AG09309 (cell line): ENCODE measurements around the gene EFHD2.
"Not testable (repeated sequence)": the region's sequence is repeated elsewhere in the genome, so short reads cannot be mapped to it uniquely, and the experiment has no call there.

Source experiments
- DNase-seq: peaks from one replicate; pipeline ENCODE4 v3.0.0-alpha.2; 2010; ENCODE audit warnings: low read depth
- H3K4me3 ChIP-seq: 2 replicates; pipeline ENCODE4 v1.5.1; 2011; ENCODE audit warnings: mild to moderate bottlenecking, low read depth, low read length, moderate library complexity; ENCODE audit not compliant: control insufficient read depth
- TF ChIP-seq, protein P1 (sequence below): IDR thresholded peaks from 2 replicates; pipeline ENCODE4 v1.5.1; 2011; ENCODE audit warnings: mild to moderate bottlenecking, low read depth, low read length, inconsistent platforms; ENCODE audit not compliant: insufficient read depth, control insufficient read depth; ENCODE audit errors: missing control alignments

EFHD2 gene

GRCh38 chr1:15388201-15388880 lies 21.3 kb upstream of the EFHD2 start:
- no peak for DNase-seq
- H3K4me3 ChIP-seq: no peak overlapping the region
- TF ChIP-seq, protein P1, sequence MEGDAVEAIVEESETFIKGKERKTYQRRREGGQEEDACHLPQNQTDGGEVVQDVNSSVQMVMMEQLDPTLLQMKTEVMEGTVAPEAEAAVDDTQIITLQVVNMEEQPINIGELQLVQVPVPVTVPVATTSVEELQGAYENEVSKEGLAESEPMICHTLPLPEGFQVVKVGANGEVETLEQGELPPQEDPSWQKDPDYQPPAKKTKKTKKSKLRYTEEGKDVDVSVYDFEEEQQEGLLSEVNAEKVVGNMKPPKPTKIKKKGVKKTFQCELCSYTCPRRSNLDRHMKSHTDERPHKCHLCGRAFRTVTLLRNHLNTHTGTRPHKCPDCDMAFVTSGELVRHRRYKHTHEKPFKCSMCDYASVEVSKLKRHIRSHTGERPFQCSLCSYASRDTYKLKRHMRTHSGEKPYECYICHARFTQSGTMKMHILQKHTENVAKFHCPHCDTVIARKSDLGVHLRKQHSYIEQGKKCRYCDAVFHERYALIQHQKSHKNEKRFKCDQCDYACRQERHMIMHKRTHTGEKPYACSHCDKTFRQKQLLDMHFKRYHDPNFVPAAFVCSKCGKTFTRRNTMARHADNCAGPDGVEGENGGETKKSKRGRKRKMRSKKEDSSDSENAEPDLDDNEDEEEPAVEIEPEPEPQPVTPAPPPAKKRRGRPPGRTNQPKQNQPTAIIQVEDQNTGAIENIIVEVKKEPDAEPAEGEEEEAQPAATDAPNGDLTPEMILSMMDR: no peak

DNA sequence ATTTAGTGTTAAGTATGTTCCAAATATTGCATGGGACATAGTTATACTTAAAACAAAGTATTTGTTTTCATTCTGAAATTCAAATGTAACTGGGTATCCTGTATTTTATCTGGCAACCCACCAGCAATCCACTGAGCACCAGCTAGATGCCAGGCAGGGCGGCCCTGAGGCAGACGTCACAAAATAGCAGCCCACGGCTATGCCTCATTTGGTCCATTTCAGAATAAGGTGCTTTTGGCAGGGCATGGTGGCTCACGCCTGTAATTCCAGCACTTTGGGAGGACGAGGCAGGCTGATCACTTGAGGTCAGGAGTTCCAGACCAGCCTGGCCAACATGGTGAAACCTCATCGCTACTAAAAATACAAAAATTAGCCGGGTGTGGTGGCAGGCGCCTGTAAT lies 19.9 kb upstream of the EFHD2 start:
- DNase-seq, H3K4me3 ChIP-seq: not testable (repeated sequence)

DNA sequence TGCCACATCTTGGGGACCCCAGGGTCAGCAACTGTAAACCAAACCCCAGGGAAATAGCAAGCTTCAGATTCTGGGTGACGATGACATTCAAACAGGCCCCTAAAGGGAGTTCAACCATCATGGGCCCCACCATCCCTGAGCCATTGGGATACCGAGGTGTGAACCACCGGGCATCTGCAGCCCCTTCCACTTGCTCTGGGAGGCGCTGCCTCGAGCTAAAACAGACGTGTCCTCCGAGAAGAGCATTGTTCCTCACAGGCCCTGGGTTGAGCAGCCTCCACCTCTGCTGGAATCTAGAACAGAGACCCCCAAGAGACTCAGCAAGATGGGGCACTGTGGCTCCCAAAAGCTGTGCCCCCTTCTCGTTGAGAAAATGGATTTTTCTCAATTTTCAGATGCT lies 19.0 kb upstream of the EFHD2 start:
- H3K4me3 ChIP-seq: no peak overlapping the region
- DNase-seq: no peak
- TF ChIP-seq, protein P1: no peak

DNA sequence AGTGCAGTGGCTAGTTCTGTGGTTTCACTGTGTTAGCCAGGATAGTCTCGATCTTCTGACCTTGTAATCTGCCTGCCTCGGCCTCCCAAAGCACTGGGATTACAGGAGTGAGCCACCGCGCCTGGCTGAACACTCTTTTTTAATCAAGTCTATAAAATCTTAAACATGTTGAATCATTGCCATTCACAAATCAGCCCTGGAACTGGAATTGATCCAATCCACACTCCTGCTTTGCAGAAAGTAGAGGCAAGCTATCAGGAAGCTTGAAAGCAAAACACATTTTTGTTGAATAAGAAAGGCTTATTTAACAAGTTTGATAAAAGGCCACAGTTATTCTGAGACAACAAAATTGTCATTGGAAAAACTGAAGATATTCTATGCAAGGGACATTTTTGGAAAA lies 18.3 kb upstream of the EFHD2 start:
- H3K4me3 ChIP-seq: no peak overlapping the region
- no peak for DNase-seq
- TF ChIP-seq, protein P1: no peak

DNA sequence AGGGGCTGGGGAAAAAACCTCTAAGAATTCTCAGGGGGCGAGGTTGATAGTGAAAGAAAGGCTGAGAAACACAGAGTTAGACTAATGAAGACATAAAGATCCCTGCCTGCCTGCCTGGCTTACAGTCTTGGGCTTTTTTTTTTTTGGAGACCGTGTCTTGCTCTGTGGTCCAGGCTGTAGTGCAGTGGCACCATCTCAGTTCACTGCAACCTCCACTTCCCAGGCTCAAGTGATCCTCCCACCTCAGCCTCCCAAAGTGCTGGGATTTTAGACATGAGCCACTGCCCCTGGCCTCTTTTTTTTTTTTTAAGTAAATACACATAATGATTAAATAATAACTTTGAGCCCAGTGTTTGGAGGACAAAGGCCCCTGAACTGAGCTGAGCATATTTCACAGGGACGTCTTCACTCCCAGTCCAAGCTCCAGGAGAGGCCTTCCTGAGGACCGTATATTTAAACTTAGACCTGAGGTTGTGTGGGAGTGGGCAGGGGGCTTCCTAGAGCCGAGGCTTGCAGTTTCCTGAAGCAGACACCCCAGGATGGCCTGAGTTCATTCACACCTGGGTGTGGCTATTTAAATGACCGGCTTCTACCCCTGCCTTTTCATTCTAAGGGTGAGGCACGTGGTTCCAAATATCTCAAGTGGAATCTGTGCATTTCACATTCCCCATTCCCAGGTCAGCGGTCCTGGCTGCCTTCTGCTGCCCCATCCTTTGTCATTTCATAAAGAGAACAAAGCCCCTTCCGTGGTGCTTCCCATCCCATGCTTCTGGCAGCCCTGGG lies 16.0 kb upstream of the EFHD2 start:
- TF ChIP-seq, protein P1: no peak
- no peak overlapping the region for H3K4me3 ChIP-seq
- DNase-seq: no peak

DNA sequence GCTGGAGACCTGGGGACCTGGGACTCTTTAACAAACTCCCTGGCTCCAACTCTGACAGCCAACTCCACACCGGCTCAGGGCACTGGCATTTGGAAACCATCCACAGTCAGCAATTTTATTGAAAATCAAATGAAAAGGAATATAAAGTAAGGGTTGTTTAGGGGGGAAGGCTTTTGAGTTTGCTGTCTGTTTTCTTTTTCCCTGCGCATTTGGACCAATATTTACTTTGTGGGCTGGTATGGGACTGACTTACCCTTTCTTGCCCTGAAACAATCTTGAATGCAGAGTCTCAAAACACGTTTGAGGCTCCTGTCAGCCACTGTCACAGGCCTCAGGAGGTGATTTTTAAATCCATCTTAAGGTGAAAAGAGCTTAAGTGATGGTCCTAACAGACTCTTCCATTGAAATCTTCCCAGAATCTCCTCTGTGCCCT lies 15.4 kb upstream of the EFHD2 start:
- no peak for DNase-seq
- TF ChIP-seq, protein P1: no peak
- H3K4me3 ChIP-seq: no peak overlapping the region

GRCh38 chr1:15397236-15397635 lies 12.5 kb upstream of the EFHD2 start:
- TF ChIP-seq, protein P1: no peak

More at GRCh38 chr1:15397236-15397635, 12.5 kb upstream of the EFHD2 start:
- H3K4me3 ChIP-seq: no peak overlapping the region
- no peak for DNase-seq
